Renal cortical epithelial cell (primary cell): ENCODE results near the gene FXYD1. TPM values are rescaled to one million over a fixed set of nuclear protein-coding genes. Genes with fewer than 3 reads are reported as not detected.
A peak's percentile ranks its signal among the peaks of the same experiment; 100 is the strongest.

ENCODE experiments used
- DNase-seq: peaks from one replicate; pipeline ENCODE4 v3.0.0-alpha.2; 2011; ENCODE audit warnings: low read depth
- total RNA-seq: library from RNA; depleted of rRNA; stranded (reverse); fragments of >200 nt; gene quantifications from 2 replicates; pipeline ENCODE4 v1.2.3, GENCODE V29; 2014

The FXYD1 gene
- total RNA-seq, 1 donor from 2014 or later: not detected

GRCh38 chr19:35107545-35107944 lies 31.1 kb upstream of the FXYD1 start:
- DNase-seq: peak; percentile 29

DNA sequence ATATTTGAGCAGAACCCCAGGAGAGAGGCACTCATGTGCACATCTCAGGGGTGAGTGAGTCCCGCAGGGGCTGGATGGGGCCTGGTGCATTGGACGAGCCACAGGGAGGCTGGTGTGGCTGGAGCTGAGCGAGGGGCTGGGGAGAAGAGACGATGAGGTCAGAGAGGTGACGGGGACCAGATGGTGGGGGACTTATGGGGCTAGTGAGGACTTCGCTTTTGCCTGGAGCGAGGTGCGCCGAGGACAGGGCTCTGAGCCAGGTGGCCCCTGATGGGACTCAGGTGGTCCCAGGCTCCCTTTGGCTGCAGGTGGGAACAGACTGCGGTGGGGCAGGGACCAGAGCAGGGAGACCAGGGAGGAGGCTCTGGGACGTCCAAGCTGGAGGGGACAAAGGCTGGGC lies 29.9 kb upstream of the FXYD1 start:
- no peak for DNase-seq

DNA sequence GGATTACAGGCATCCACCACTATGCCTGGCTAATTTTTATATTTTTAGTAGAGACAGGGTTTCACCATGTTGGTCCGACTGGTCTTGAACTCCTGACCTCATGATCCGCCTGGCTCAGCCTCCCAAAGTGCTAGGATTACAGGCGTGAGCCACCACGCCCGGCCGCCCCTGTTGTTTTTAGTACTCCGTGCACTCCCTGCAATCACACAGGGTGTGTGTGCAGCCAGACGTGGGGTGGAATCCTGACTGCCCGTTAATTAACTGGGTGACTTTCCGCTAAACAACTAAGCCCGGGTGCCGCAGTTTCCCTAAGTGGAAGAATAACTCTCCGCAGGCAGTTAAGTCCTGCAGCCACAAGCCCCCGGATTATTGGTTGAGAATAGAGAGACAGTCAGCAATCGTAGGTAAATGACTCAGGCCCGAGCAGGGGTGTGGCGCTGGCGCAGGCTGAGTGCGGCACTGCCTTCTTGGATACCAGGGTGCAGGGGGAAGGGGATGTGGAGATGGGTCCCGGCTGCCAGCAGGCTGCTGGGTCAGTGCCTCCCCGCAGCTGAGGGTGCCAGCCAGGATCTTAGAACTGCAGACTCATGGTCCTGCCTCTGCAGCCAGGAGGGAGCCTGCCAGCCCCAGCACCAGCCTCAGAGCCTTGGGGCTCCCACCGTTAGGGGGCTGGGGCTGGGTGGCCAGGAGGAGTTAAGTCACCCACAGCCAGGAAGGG lies 29.1 kb upstream of the FXYD1 start:
- no peak for DNase-seq

DNA sequence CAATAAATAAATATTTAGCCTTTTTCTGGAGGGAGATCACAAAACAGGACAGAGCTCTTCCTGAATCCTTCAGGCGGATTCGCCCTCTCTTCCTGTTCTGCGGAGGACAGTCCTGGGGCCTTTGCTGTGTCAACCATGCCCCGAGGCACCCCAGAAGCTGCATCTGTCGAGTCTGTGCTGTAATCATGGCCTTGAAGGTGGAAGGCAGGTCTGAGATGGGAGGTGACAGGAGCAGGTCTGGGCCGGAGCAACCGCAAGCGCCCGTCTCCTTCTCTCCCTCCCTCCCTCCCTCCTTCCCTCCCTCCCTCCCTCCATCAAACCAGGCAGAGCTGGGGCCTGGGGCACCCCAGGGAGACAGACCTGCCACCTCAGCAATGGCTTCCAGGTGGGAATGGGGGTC lies 27.6 kb upstream of the FXYD1 start:
- no peak for DNase-seq

GRCh38 chr19:35112995-35113688 lies 25.5 kb upstream of the FXYD1 start:
- DNase-seq: no peak

DNA sequence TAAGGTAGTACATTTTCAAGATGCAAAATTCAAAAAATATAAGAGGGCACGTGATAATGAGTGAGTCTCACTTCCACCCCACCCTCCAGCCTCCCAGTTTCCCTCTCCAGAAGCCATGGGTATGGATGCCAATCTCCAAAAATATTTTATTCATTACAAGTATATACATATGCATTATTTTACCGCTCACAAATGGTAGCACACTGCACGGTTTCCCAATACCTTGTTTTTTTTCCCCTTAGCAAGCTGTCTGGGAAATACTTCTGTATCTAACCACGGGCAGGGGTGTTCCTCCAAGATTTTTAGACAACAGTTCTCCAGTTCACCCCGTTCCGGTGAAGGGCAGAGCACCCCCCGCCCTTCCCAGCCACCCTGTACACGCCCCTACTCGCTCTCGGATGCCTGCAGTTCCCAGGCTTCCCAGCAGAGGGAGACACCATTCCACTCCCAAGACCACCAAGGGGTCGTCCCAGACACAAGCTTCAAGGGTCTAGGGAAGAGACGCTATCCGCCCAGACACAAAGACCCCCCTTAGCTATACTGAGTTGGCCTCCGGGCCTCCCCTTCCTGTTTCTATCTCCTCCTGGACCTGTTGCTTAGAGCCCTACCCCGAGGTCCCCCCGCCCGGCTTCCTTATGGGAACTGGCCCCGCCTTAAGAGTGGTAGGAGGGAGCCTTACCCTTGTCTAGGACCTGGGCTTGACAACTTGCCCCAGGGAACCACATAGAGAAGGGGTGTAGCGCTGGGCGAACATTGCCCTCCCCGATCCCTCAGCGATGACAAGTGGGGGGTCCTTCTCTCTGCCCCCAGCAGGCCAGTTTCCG lies 24.1 kb upstream of the FXYD1 start:
- DNase-seq: no peak

DNA sequence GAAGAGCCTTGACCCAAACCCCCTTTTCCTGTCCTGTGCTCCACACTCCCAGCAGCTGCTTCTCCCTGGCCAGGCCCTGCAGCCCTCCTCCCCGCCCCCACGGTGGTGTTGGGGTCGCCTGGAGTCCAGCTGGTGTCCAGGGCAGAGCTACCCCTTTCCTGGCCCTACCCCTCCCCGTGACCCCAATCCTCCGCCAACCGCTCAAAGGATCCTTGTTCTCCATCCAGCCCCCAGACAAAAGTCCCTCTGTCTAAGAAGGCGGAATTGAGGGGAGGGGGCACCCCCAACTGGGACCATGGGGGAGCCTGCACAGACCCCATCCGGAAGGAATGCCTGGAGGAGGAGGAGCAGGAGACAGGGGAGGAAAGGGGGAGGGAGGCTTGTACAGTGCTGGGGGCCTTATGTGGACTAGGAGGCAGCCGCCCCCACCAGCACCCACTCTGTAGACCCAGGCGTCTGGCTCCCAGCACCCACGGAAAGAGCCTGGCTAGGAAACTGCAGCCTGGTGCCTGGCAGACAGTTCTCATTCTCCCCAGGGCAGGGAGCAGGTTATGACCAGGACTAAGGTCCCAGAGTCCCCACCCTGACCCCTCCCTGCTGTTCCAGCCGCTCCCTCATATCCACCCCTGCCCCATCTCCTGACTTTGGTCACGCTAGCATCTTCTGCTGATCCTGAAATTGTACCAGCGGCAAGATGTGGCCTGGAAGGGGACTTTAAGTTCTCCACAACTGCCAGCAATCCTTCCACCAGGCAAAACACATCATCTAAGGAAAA lies 23.3 kb upstream of the FXYD1 start, which contains the start of gene FXYD3:
TSS of gene FXYD3 (plus strand) at position 647 of the 775 bp plus-strand sequence. CDS start 3,554 bp downstream, outside the sequence.
- DNase-seq: no peak

GRCh38 chr19:35116072-35116801 lies 22.4 kb upstream of the FXYD1 start:
- no peak for DNase-seq

DNA sequence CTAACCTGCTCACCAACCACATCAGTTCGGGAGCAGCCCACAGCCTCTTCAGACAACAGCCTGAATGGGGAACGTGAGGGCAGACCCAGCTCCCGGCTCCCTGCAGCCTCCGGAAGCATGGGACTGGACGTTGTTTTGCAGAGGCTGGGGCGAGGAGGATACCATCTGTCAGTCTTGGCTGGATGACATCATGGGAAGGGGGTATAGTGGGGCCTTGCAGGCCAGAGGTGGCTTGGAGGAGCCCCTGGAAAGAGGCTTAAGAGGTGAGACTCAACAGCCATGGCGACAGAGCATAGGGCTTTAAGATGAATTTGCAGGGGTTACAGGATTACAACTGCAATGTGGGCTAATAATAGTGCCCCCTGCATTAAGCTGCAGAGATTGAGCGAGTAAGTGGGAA lies 21.5 kb upstream of the FXYD1 start:
- DNase-seq: no peak

GRCh38 chr19:35117799-35118198 lies 20.8 kb upstream of the FXYD1 start:
- DNase-seq: no peak

DNA sequence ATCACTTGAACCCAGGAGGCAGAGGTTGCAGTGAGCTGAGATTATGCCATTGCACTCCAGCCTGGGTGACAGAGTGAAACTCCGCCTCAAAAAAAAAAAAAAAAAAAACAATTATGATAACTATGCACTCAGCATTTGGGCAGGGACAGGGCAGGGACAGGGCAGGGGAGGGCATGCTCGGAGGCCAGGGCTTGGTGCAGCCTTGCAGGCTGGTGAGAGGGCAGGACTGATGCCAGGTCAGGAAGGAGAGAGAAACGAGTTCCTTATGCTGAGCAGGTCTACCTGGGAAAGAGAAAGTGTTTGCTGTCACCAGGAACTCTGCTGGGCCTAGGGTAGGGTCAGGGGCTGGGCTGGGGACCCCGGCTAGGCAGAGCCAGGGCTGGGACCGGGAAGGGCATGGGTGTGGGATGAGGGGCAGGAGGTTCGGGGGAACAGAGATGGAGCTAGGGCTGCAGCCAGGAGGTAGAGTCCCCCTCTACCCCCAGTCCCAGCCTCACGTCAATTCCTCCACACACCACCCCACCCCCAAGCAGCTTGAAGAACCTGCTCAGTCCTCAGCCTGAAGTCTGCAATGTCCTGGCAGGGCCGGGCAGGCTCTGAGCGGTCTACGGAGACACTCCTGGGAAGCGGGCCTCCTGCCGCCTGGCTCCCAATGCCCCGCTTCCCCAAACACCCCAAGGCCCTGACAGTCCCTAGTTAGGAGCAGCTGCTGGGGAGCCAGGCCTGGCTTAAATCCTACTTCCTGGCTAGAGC lies 20.2 kb upstream of the FXYD1 start:
- DNase-seq: no peak

- DNase-seq: no peak
Observed at GRCh38 chr19:35119091-35119490, 19.5 kb upstream of the FXYD1 start.

DNA sequence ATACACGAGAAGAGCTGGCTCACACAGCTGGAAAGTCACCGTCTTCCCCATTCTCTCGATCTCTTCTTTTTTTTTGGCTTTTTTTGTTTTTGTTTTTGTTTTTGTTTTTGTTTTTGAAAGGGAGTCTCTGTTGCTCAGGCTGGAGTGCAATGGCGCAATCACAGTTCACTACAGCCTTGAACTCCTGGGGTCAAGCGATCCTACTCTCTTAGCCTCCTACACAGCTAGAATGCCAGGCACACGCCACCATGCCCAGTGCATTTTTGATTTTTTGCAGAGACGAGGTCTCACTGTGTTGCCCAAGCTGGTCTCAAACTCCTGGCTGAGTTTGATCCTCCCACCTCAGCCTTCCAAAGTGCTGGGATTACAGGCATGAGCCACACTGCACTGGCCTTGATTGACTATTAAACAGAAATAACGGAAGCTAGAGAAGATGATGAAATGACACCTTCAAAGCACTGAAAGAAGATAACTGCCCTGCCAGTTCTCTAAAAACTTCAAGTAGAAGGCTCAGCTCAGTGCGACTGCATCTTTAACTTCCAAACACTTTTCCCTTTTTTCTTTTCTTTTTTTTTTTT lies 19.0 kb upstream of the FXYD1 start:
- no peak for DNase-seq

GRCh38 chr19:35120492-35120891 lies 18.1 kb upstream of the FXYD1 start:
- DNase-seq: peak; percentile 21

- no peak for DNase-seq
Observed at GRCh38 chr19:35120898-35121297, 17.7 kb upstream of the FXYD1 start.

- no peak for DNase-seq
Observed at GRCh38 chr19:35122687-35123551, 15.7 kb upstream of the FXYD1 start.

DNA sequence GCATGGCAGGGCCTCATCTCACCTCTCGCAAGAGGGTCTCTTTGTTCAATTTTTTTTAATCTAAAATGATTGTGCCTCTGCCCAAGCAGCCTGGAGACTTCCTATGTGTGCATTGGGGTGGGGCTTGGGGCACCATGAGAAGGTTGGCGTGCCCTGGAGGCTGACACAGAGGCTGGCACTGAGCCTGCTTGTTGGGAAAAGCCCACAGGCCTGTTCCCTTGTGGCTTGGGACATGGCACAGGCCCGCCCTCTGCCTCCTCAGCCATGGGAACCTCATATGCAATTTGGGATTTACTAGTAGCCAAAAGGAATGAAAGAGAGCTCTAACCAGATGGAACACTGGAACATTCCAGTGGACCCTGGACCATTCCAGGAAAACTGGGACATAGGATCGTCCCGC lies 15.1 kb upstream of the FXYD1 start:
- no peak for DNase-seq

DNA sequence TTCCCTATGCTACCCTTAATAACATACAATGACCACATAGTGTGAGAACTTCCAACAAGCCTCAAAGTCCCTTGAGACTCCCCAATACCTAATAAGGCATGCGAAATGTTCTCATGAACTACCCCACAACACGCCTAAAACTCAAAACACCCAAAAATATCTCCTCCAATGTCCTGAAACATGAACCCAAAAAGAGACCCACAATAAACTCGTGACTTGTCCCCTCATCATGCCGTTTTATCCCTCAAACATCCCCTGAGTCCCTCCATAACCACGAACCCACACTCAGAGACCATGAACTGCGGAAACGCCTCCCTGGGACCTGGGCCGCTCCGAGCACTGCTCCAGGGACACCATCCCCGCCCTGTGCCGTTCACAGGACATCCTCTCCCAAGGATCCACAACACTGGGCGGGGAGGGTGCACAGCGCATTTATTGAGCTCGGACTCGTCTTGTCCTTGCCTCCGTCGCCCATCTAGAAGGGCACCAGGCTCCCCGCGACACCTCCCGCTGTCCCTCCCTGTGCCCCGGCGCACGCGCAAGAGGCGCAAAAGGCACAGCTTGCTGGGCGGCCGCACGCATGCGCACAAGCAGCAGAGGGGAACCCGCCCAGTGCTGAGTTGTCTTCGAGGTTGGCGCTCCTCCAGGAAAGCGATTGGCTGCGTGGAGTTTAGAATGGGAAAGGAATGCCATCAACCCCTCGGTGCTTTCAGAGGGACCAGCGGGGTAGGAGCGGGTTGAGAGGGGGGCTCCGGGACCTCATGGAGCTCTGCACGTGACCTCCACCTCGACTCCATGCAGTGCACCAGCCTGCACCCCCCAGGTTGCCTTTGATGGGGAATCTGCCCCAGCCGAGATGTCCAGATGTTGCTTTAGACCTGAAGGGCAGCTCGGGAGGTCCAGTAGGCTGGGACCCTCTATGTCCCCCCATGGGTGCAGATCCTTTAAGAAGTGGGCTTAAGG lies 14.2 kb upstream of the FXYD1 start:
- peak; percentile 77 for DNase-seq
